ENCODE results near the gene TYW3. TPM values are rescaled to one million over a fixed set of nuclear protein-coding genes. Genes with fewer than 3 reads are reported as not detected.
A peak's percentile ranks its signal among the peaks of the same experiment; 100 is the strongest.

The TYW3 gene
- total and polyA plus RNA-seq, 2 of the 8 experiments (the other 6 are each of a cell fraction or from before 2014, with no cell fraction given), result 6.9 to 31.4 TPM

DNA sequence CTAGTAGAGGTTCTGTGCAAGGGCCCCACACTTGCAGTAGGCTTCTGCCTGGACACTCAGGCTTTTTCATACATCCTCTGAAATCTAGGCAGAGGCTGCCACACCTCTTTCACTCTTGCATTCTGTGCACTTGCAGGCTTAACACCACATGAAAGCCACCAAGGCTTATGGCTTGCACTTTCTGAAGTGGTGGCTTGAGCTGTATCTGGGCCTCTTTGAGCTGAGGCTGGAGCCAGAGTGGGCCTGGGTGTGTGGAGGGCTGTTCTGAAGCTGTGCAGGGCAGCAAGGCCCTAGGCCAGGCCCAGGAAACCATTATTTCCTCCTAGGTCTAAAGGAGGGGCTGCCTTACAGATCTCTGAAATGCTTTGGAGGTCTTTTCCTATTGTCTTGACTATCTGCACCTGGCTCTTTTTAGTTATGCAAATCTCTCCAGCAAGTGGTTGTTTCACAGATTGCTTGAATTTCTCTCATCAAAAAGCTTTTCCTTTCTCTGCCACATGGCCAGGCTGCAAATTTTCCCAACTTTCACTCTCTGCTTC, 66.2 kb downstream of the TYW3 start:
- H4K5ac ChIP-seq (ENCODE audit: insufficient read length, low read depth, low read length), result no peak overlapping the region
- no peak overlapping the region for H3K9ac ChIP-seq (replicated peaks in 1 of 4; ENCODE audit: extremely low read depth in 1 of 4, low read depth in 3 of 4, low read length in 3 of 4)
- H3K14ac ChIP-seq (ENCODE audit: insufficient read length), result no peak overlapping the region
- no peaks in the 10 kb centered on the region for H3K27me3 ChIP-seq (replicated peaks in 1 of 4; ENCODE audit: control insufficient read depth in 3 of 4, extremely low read depth in 1 of 4, insufficient read depth in 3 of 4, low read length in 3 of 4)
- DNase-seq (ENCODE audit: low read depth in 1 of 2, low spot score in 2 of 2) (no peak), FAIRE-seq (no peak)
- no peak overlapping the region for H2BK20ac ChIP-seq (ENCODE audit: low read length)
- H2BK15ac ChIP-seq (ENCODE audit: low read length), result no peak overlapping the region
- no peak overlapping the region for H3K4me2 ChIP-seq (ENCODE audit: insufficient read depth in 1 of 2, low read depth in 2 of 2, low read length in 2 of 2)
- no peak overlapping the region for H3K27ac ChIP-seq (ENCODE audit: low read depth, low read length)
- H2BK12ac ChIP-seq (ENCODE audit: low read depth, low read length), result no peak overlapping the region
- no peak overlapping the region for H2BK120ac ChIP-seq (replicated peaks; ENCODE audit: low read depth, low read length)
- H3K79me1 ChIP-seq (ENCODE audit: low read depth, low read length), result no peaks in the 10 kb centered on the region
- POLR2A ChIA-PET (ENCODE audit: partially characterized antibody), result no interaction called here
- CTCF ChIA-PET (ENCODE audit: partially characterized antibody), result interaction anchor here (0.6 kb wide), 1 partner anchor 42 kb away, joined by 4 read pairs; no protein-coding TSS in a partner anchor
- peaks cover 15 to 17% of the 10 kb centered on the region in 2 experiments; a peak in 3 of 4 replicates for H3K9me3 ChIP-seq (ENCODE audit: insufficient read depth in 2 of 2, low read depth in 1 of 2, low read length in 1 of 2)
- H3K4ac ChIP-seq (replicated peaks; ENCODE audit: insufficient read length, low read depth, low read length), result no peak overlapping the region
- H3K4me1 ChIP-seq (replicated peaks in 1 of 4; ENCODE audit: control insufficient read depth in 3 of 4, insufficient read depth in 4 of 4, low read length in 3 of 4), result no peaks in the 10 kb centered on the region
- H2AK5ac ChIP-seq (ENCODE audit: low read depth, low read length), result no peak overlapping the region
- peak overlapping the region; percentile 75; the same call in 1 of the 2 replicates for H2BK5ac ChIP-seq (ENCODE audit: low read depth, low read length)
- H3K4me3 ChIP-seq (ENCODE audit: extremely low read depth in 1 of 4, insufficient read depth in 2 of 4, low read depth in 3 of 4, low read length in 4 of 4), result no peak overlapping the region
- no peak overlapping the region for H4K8ac ChIP-seq (ENCODE audit: extremely low read depth, insufficient read depth, low read length)
- H3K79me2 ChIP-seq (ENCODE audit: control insufficient read depth in 1 of 2, insufficient read depth in 2 of 2, low read length in 2 of 2), result no peaks in the 10 kb centered on the region
- no peak overlapping the region; the same call in 1 of the 2 replicates for H2AFZ ChIP-seq (ENCODE audit: low read length)
- H3K23me2 ChIP-seq (ENCODE audit: low read depth, low read length), result no peaks in the 10 kb centered on the region
- no peak overlapping the region; the same call in 1 of the 2 replicates for H3K18ac ChIP-seq (ENCODE audit: extremely low read depth, low read length)
- no peak overlapping the region for H4K91ac ChIP-seq (replicated peaks; ENCODE audit: insufficient read length, low read length)
- H3K56ac ChIP-seq (replicated peaks; ENCODE audit: insufficient read length, low read depth, low read length), result no peak overlapping the region
- no peaks in the 10 kb centered on the region for H4K20me1 ChIP-seq (replicated peaks in 1 of 2; ENCODE audit: control insufficient read depth in 1 of 2, insufficient read depth in 2 of 2, low read length in 2 of 2)
- H3K36me3 ChIP-seq (ENCODE audit: control insufficient read depth in 2 of 4, insufficient read depth in 4 of 4, low read length in 3 of 4), result 0 out of 8 replicates have a peak, but pooled peaks cover 0 to 2% (median 0%) of the 10 kb centered on the region in 4 experiments
- no peak overlapping the region for H3K23ac ChIP-seq (ENCODE audit: insufficient read length)
- TF ChIP-seq SIRT6 (IDR thresholded peaks at IDR 0.05; ENCODE audit: low read length) (no peak), RNF2 (IDR thresholded peaks at IDR 0.05; ENCODE audit: borderline replicate concordance, low read depth, low read length, missing control alignments, poor library complexity, severe bottlenecking) (no peak), YY1 (IDR thresholded peaks at IDR 0.05; ENCODE audit: low read depth, low read length) (no peak), RBBP5 (IDR thresholded peaks at IDR 0.05; ENCODE audit: borderline replicate concordance, low read depth, low read length) (no peak), TCF12 (IDR thresholded peaks at IDR 0.05; ENCODE audit: low read depth, low read length) (no peak), RAD21 (IDR thresholded peaks at IDR 0.05 in 1 of 2, conservative IDR thresholded peaks at IDR 0.05 in 1 of 2; ENCODE audit: low read depth in 2 of 2, low read length in 2 of 2) (no peak), TAF1 (IDR thresholded peaks at IDR 0.05; ENCODE audit: low read depth, low read length) (no peak), HDAC6 (IDR thresholded peaks at IDR 0.05; ENCODE audit: low read depth, low read length) (no peak), SP2 (IDR thresholded peaks at IDR 0.05; ENCODE audit: low read length) (no peak), MAFK (IDR thresholded peaks at IDR 0.05; ENCODE audit: low read depth, low read length) (no peak), SRF (IDR thresholded peaks at IDR 0.05; ENCODE audit: low read depth, low read length) (no peak), CBX5 (IDR thresholded peaks at IDR 0.05; ENCODE audit: low read depth, low read length) (no peak)
- TF ChIP-seq, protein P1, sequence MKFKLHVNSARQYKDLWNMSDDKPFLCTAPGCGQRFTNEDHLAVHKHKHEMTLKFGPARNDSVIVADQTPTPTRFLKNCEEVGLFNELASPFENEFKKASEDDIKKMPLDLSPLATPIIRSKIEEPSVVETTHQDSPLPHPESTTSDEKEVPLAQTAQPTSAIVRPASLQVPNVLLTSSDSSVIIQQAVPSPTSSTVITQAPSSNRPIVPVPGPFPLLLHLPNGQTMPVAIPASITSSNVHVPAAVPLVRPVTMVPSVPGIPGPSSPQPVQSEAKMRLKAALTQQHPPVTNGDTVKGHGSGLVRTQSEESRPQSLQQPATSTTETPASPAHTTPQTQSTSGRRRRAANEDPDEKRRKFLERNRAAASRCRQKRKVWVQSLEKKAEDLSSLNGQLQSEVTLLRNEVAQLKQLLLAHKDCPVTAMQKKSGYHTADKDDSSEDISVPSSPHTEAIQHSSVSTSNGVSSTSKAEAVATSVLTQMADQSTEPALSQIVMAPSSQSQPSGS (IDR thresholded peaks at IDR 0.05; ENCODE audit: low read length), result no peak
